ENCODE results near the gene RXRB. TPM values are rescaled to one million over a fixed set of nuclear protein-coding genes. Genes with fewer than 3 reads are reported as not detected.

RXRB gene
- total RNA-seq, 6 experiments from 2014 or later, result 10.1 to 28.2 (median 17.7) TPM

GRCh38 chr6:33178755-33179475, 21.6 kb downstream of the RXRB start:
- H3K27ac ChIP-seq, result no peak overlapping the region
- TF ChIP-seq POLR2A (IDR thresholded peaks at IDR 0.05) (no peak), CTCF (IDR thresholded peaks at IDR 0.05) (no peak)
- no peak for ATAC-seq
- H3K36me3 ChIP-seq, result no peaks in the 10 kb centered on the region
- no peaks in the 10 kb centered on the region for H3K27me3 ChIP-seq
- intact Hi-C loops (cut with DNase I), result no loop called here
- 78% methylated on average over 4 of the region's 10 CpGs for WGBS (ENCODE audit: insufficient coverage, low coverage, low lambda C conversion rate, missing lambda C conversion rate)
- H3K4me3 ChIP-seq, result no peak overlapping the region
- H3K4me1 ChIP-seq, result no peaks in the 10 kb centered on the region
- no peaks in the 10 kb centered on the region for H3K9me3 ChIP-seq
- DNase-seq, result no peak

- DNase-seq (no peak), ATAC-seq (no peak)
- 79% methylated on average over 8 of the region's 19 CpGs for WGBS (ENCODE audit: insufficient coverage, low coverage, low lambda C conversion rate, missing lambda C conversion rate)
- H3K4me1 ChIP-seq, result no peaks in the 10 kb centered on the region
- TF ChIP-seq POLR2A (IDR thresholded peaks at IDR 0.05), result no peak
- TF ChIP-seq CTCF (IDR thresholded peaks at IDR 0.05), result no peak
- no peak overlapping the region for H3K27ac ChIP-seq
- no peaks in the 10 kb centered on the region for H3K27me3 ChIP-seq
- no peak overlapping the region for H3K4me3 ChIP-seq
- no peaks in the 10 kb centered on the region for H3K36me3 ChIP-seq
- intact Hi-C loops (cut with DNase I), result no loop called here
- H3K9me3 ChIP-seq, result no peaks in the 10 kb centered on the region
Measured at GRCh38 chr6:33177552-33178446, 22.7 kb downstream of the RXRB start.

- H3K4me1 ChIP-seq, result no peaks in the 10 kb centered on the region
- no peaks in the 10 kb centered on the region for H3K27me3 ChIP-seq
- WGBS (ENCODE audit: insufficient coverage, low coverage, low lambda C conversion rate, missing lambda C conversion rate), result 76% methylated on average over 3 of the region's 7 CpGs
- no peak for DNase-seq
- H3K27ac ChIP-seq, result no peak overlapping the region
- H3K9me3 ChIP-seq, result no peaks in the 10 kb centered on the region
- ATAC-seq, result no peak
- TF ChIP-seq CTCF (IDR thresholded peaks at IDR 0.05) (no peak), POLR2A (IDR thresholded peaks at IDR 0.05) (no peak)
- H3K36me3 ChIP-seq, result no peaks in the 10 kb centered on the region
- no peak overlapping the region for H3K4me3 ChIP-seq
- intact Hi-C loops (cut with DNase I), result no loop called here
Measured at GRCh38 chr6:33176906-33177305, 23.6 kb downstream of the RXRB start.

- TF ChIP-seq POLR2A (IDR thresholded peaks at IDR 0.05) (no peak), CTCF (IDR thresholded peaks at IDR 0.05) (peak in 1 of 4 donors; percentile 10)
- DNase-seq (no peak), ATAC-seq (peak in 1 of 4 donors; percentile 16)
- Histone ChIP-seq H3K36me3 (no peaks in the 10 kb centered on the region), H3K9me3 (no peaks in the 10 kb centered on the region), H3K27me3 (no peaks in the 10 kb centered on the region), H3K27ac (no peak overlapping the region), H3K4me1 (no peaks in the 10 kb centered on the region), H3K4me3 (no peak overlapping the region)
- intact Hi-C loops (cut with DNase I), result no loop called here
- 67% methylated on average over 1 of the region's 10 CpGs for WGBS (ENCODE audit: insufficient coverage, low coverage, low lambda C conversion rate, missing lambda C conversion rate)
Measured at GRCh38 chr6:33175436-33176069, 24.9 kb downstream of the RXRB start.

Measured in right lobe of liver (tissue), 6 donors.